Activated CD8-positive, alpha-beta T cell treated with anti-CD3 and anti-CD28 coated beads for 36 hours (primary cell): ENCODE data around the gene TPM4. TPM values are rescaled to one million over a fixed set of nuclear protein-coding genes. Genes with fewer than 3 reads are reported as not detected.

Source experiments
- ATAC-seq: fragments of 200-7000 bp; cut with Tn5 transposase; one replicate; pipeline ENCODE4 v1.10.0; 2021; ENCODE audit warnings: mild to moderate bottlenecking, moderate library complexity
- CTCF ChIA-PET: fragments of 350-600 bp; sonication (Branson Sonifier 250); formaldehyde crosslinking; loops from one replicate; lab custom pipeline; 2021; ENCODE audit warnings: antibody characterized with exemption; lab: Charles Lee
- POLR2A ChIA-PET: fragments of 350-600 bp; sonication (Branson Sonifier 250); formaldehyde crosslinking; loops from one replicate; lab custom pipeline; 2021; ENCODE audit warnings: antibody characterized with exemption; lab: Charles Lee
- DNase-seq: peaks from one replicate; pipeline ENCODE4 v3.0.0-alpha.2; 2020
- H3K27ac Mint-ChIP-seq: one replicate; pipeline ENCODE4 v1.8.0; 2021; ENCODE audit warnings: mild to moderate bottlenecking, mixed read lengths
- H3K27me3 Mint-ChIP-seq: one replicate; pipeline ENCODE4 v1.8.0; 2021; ENCODE audit warnings: mixed read lengths
- H3K36me3 Mint-ChIP-seq: one replicate; pipeline ENCODE4 v1.8.0; 2021; ENCODE audit warnings: low read depth, mixed read lengths
- H3K4me1 Mint-ChIP-seq: one replicate; pipeline ENCODE4 v1.8.0; 2021; ENCODE audit warnings: low read depth, mixed read lengths
- H3K4me3 Mint-ChIP-seq: one replicate; pipeline ENCODE4 v1.8.0; 2021; ENCODE audit warnings: mild to moderate bottlenecking, moderate library complexity, mixed read lengths
- H3K9me3 Mint-ChIP-seq: one replicate; pipeline ENCODE4 v1.8.0; 2021; ENCODE audit warnings: mixed read lengths
- CTCF ChIP-seq: fragments of 200-600 bp; IDR thresholded peaks from one replicate; pipeline ENCODE4 v1.8.0; 2022; ENCODE audit warnings: antibody characterized with exemption, mild to moderate bottlenecking
- intact Hi-C: fragments of 100-400 bp; cut with micrococcal nuclease; formaldehyde crosslinking; loops from one replicate; pipeline ENCODE4 v1.10.0; 2022
- total RNA-seq, 2 experiments: library from RNA; stranded (reverse); gene quantifications; one replicate each; pipeline ENCODE4 v1.2.3, GENCODE V29; 2021

Gene TPM4
- total RNA-seq, 2 experiments from 2014 or later: 230 to 232 TPM

- intact Hi-C loops: no loop called here
- peak; percentile 100 for ATAC-seq
- Mint-ChIP-seq H3K36me3 (no peaks in the 10 kb centered on the region), H3K4me1 (peaks cover 6% of the 10 kb centered on the region), H3K9me3 (peaks cover 7% of the 10 kb centered on the region), H3K4me3 (no peak overlapping the region), H3K27me3 (no peaks in the 10 kb centered on the region), H3K27ac (no peak overlapping the region)
- POLR2A ChIA-PET: interaction anchor here (1.2 kb wide), 2 partner anchors 34 to 44 kb away, joined by 3 read pairs; no protein-coding TSS in a partner anchor
- CTCF ChIA-PET: interaction anchor here (0.6 to 4.8 kb wide), 7 partner anchors 10 to 146 kb away, joined by 3 to 28 read pairs (median 5); partner anchors contain the start of genes AP1M1 and FAM32A
- peak; percentile 72 for DNase-seq
- peak; percentile 10 for TF ChIP-seq CTCF
Measured at GRCh38 chr19:16051254-16052025, 24.9 kb upstream of the TPM4 start.

GRCh38 chr19:16052353-16052752 lies 23.9 kb upstream of the TPM4 start:
- ATAC-seq (no peak), DNase-seq (no peak)
- no peak for TF ChIP-seq CTCF
- intact Hi-C loops: no loop called here
- POLR2A ChIA-PET: interaction anchor here (1.2 kb wide), 2 partner anchors 33 to 43 kb away, joined by 3 read pairs; no protein-coding TSS in a partner anchor
- Mint-ChIP-seq H3K36me3 (no peaks in the 10 kb centered on the region), H3K27me3 (no peaks in the 10 kb centered on the region), H3K27ac (no peak overlapping the region), H3K4me1 (peaks cover 6% of the 10 kb centered on the region), H3K9me3 (peaks cover 13% of the 10 kb centered on the region), H3K4me3 (no peak overlapping the region)
- CTCF ChIA-PET: interaction anchor here (1.2 to 4.8 kb wide), 5 partner anchors 9 to 133 kb away, joined by 3 to 28 read pairs (median 3); partner anchors contain the start of gene FAM32A

GRCh38 chr19:16057062-16057461 lies 19.2 kb upstream of the TPM4 start:
- ChIA-PET CTCF (interaction anchor here (0.9 to 2.6 kb wide), 4 partner anchors 16 to 129 kb away, joined by 3 to 18 read pairs (median 3); no protein-coding TSS in a partner anchor), POLR2A (interaction anchor here (0.7 to 1.5 kb wide), 5 partner anchors 21 to 624 kb away, joined by 3 to 4 read pairs (median 3); partner anchors contain the start of gene FAM32A)
- ATAC-seq (no peak), DNase-seq (no peak)
- H3K27ac Mint-ChIP-seq: no peak overlapping the region
- no peak overlapping the region for H3K4me3 Mint-ChIP-seq
- peaks cover 14% of the 10 kb centered on the region for H3K9me3 Mint-ChIP-seq
- no peak for TF ChIP-seq CTCF
- intact Hi-C loops: no loop called here
- H3K4me1 Mint-ChIP-seq: peaks cover 6% of the 10 kb centered on the region
- H3K36me3 Mint-ChIP-seq: no peaks in the 10 kb centered on the region
- no peaks in the 10 kb centered on the region for H3K27me3 Mint-ChIP-seq

- no peaks in the 10 kb centered on the region for H3K36me3 Mint-ChIP-seq
- DNase-seq (no peak), ATAC-seq (no peak)
- ChIA-PET CTCF (interaction anchor here (1.2 to 7.9 kb wide), 6 partner anchors 15 to 125 kb away, joined by 3 to 90 read pairs (median 26); partner anchors contain the start of genes FAM32A and TPM4), POLR2A (interaction anchor here (4.5 kb wide), 1 partner anchor 17 kb away, joined by 22 read pairs; the partner anchor contains the start of gene TPM4)
- no peaks in the 10 kb centered on the region for H3K27me3 Mint-ChIP-seq
- TF ChIP-seq CTCF: no peak
- no peak overlapping the region for H3K4me3 Mint-ChIP-seq
- intact Hi-C loops: no loop called here
- peaks cover 14% of the 10 kb centered on the region for H3K9me3 Mint-ChIP-seq
- peaks cover 19% of the 10 kb centered on the region for H3K4me1 Mint-ChIP-seq
- no peak overlapping the region for H3K27ac Mint-ChIP-seq
Measured at GRCh38 chr19:16060294-16060693, 16.0 kb upstream of the TPM4 start.
